Stimulated activated CD4-positive, alpha-beta T cell treated with anti-CD3 and anti-CD28 coated beads, Interleukin-1b, Interleukin-23, amount 100 ng/mL, for 1 hour (primary cell): ENCODE results near the gene GCM1.

Experiments
- DNase-seq, 2 donors: peaks; one replicate each; pipeline ENCODE4 v3.0.0-alpha.2; 2020; ENCODE audit warnings: low read depth in 2 of 2

GCM1 gene

DNA sequence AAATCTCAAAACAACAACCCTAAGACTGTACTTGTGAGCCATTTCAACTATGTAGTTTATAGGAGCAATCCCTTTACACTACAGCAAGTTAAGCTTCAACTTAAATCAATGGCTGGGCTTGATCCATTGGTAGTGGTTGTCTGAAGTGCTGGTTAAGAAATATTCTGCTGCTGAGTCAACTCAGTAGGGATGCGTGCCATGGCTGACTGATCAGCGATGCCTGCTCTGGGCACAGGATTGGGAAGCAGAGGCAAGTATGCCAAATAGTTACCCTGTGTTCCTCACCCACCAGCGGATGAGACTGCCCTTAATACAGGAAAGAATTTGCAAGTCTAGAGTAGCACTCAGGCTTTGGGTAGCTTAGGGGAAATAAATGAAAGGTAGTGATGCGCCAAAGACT, 41.5 kb downstream of the GCM1 start:
- no peak for DNase-seq

DNA sequence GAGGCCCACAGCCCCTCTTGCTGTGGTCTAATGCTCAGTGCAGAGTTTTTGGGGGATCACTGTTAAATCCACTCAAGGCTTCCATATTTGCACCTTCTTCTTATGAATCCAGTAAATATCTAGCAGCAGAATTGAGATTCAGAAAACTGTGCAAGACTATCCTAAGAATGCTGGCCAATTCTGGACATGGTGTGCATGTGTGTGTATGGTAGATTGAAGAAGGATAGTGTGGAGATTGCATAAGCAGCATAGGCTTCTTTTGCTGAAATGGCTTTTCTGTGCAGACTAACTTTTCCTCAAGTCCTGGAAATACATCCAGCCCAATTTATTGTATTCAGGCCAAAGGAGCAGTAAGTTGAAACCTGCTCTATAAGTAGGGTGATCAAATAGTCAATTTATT, 43.7 kb downstream of the GCM1 start:
- DNase-seq: no peak

DNA sequence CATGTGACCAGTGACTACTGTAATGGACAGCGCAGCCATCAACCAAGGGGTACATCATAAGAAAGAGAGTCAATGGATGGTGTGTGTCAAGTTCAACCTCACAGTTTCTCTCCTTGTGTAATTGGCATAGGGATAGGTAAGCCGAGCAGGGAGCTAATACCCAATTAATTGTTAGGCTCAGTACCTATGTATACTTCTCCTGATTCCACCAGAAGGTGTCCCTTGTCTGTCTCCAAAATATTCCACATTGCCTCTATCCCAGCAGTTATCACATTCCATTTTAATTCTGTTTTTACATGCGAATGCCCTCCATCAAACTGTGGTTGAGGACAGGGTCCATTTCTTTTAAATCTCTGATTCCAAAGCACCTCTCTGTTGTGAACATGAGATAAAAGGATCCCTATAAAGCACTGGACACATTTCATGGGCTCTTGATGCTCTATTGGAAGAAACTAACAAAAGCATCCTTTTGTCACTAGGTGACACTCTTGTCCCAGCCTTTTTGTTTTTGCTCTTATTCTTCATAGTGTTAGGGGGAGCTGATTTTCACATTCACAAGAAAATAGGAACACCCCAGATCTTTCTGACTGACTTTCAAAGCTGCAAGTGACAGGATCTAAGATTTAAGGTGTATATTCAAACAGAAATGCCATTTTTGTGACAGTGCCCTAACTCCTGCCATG, 44.5 kb downstream of the GCM1 start:
- DNase-seq: no peak

DNA sequence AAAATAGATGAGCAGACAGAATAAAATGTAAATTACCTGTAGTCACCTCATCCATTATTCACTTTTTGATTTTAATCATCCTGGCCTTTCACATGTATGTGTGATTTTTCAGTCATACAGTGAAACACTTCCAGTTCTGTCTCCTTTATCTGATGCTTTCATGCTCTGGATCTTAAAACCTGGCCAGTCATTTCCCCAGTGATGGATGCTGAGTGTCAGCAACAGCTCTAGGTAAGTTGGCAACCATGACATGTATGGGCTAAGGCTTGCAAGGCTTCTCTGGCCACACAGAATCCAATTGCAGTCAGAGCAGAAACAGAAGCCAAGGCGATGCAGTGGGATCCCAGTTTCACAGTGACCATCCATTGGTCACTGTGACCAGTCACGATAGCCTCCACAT, 47.6 kb downstream of the GCM1 start:
- no peak for DNase-seq

DNA sequence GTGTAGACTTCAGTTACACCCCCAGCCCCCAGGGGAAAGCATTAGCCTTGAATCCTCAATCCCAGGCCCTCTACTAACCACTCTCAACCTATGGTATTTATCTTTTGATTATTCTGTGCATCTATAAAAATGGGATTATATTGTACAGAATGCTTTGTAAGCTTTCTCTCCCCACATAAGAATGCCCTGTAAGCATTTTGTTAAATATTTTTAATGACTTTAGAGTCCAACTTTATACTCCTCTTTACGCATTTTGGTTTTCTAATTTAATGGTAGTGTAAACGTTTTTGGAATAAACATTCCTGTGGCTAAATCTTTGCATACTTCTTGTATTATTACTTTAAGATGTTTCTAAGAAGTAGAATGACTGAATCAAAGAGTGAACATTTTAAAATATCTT, 48.1 kb downstream of the GCM1 start:
- no peak for DNase-seq

DNA sequence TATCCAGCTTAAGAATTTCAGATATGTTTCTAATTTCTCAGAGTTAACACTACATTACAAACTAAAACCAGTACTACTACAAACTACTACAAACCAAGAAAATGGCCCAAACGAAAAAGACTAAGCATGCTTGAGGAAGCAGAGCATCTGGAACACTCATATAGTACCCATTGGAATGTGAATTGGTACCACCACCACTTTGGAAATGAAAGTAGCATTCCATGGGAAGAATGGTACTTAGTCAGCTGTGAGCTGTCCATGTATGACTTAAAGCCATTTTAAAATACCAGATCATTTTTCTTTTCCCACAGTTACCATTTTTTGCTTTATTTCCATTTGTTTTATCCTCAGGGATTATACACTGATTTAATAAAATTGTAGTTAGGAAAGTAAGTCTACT, 52.9 kb downstream of the GCM1 start:
- DNase-seq: no peak

DNA sequence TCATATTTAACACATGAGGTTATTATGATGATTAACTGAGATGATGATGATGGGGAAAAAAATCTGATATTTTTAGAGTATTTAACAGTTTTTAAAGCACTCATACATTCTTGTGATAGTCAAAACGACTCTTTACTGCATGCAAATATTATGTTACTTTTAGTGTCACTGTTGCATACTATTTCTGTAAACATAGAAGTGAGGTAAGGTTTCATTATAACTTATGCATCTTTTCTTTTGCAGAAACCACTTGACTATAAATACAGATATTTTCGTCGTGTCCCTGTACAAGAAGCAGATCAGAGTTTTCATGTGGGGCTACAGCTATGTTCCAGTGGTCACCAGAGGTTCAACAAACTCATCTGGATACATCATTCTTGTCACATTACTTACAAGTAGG, 53.4 kb downstream of the GCM1 start:
- DNase-seq: no peak

DNA sequence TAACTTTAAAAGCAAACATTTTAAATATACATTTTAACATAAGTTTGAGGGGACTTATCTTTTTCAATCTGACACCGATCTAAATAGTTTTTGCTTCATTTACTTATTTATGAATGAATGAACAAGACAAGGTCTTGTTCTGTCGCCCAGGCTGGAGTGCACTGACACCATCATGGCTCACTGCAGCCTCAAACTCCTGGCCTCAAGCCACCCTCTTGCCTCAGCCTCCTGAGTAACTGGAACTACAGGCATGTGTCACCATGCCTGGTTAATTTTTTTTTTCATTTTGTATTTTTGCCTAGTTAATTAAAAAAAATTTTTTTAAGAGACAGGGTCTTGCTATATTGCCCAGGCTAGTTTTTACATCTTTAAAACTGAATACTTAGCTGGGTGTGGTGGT, 58.1 kb downstream of the GCM1 start:
- DNase-seq: no peak

DNA sequence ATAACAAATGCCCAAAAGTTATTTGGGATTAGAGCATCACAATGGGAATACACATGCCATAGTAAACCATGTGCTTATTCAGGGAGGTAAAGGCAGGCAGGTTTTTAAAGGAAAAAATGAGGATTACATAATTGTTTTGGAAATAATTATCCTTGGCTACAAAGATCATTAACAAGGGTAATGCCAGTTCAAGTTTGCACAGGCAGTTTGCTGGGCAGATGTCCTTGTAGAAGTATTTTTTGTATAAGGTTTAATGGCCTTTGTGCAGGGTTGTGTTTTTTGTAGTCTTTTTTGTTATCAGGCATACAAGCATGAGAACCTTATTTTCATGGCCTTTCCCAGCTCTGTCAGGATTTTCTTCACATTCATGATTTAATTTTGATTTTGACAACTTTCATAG, 58.7 kb downstream of the GCM1 start:
- no peak for DNase-seq

DNA sequence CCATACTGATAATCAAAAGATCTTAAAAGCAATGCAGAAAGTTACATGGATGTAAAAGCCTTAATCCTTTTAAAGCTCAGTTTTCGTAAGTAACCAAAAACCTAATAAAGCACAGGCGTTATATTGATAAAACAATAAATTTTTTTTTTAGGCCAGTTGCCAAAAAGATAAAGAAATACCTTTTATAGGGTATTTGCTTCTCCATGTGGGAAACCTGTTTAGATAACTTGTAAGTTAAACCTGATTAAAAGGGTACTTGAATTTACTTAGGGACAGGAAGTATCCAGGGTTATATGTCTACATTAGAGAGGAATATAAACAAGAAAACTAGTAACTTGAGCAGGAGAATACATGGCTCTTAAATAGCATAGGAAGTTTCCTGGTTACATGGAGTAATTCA, 62.3 kb downstream of the GCM1 start:
- DNase-seq: no peak

DNA sequence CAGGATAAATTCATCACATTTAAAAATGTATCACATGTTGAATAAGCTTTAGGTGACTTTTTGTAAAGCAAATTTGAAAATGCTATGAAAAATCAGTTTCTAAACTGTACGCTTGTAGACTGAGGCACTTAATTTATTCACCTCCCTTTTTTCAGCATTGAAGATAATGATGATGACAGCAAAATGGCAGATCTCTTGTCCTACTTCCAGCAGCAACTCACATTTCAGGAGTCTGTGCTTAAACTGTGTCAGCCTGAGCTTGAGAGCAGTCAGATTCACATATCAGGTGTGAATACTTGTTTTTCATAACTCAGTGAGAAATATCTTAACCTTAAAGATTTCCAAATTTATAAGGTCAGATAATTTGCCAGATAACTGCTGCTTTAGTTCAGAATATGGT, 67.8 kb downstream of the GCM1 start:
- no peak for DNase-seq
